Measurements from ENCODE around the gene HSPA12B.
"Not testable (repeated sequence)": the region's sequence is repeated elsewhere in the genome, so short reads cannot be mapped to it uniquely, and the experiment has no call there.

Gene HSPA12B

DNA sequence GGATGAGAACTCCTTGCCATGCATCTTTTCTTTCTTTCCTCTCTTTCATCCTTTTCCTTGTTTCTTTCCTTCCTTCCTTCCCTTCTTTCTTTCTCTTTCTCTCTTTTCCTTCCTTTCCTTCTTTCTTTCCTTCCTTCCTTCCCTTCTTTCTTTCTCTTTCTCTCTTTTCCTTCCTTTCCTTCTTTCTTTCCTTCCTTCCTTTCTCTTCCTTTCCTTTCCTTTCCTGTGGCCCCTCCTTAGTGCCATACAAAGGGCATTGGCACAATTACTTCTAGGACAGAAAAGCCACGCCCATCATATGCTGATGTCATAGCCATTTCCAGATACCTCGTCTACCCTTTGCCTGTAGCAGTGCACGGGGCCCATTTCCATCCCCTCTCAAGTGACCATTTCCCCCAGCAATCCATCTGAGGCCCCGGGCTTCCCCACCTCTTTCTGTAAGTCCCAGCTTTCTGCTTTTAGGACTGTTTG, 56.2 kb downstream of the HSPA12B start:
- DNase-seq, result no peak

DNA sequence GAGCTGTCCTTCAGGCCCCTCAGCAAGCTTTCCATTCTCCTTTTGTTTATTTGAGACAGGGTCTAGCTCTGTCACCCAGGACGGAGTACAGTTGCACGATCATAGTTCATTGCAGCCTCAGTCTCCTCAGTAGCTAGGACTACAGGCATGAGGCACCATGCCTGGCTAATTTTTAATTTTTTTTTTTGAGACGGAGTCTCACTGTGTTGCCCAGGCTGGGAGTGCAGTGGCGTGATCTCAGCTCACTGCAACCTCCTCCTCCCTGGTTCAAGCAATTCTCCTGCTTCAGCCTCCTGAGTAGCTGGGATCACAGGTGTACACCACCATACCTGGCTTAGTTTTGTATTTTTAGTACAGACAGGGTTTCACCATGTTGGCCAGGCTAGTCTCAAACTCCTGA, 56.7 kb downstream of the HSPA12B start:
- DNase-seq, result not testable (repeated sequence)

DNA sequence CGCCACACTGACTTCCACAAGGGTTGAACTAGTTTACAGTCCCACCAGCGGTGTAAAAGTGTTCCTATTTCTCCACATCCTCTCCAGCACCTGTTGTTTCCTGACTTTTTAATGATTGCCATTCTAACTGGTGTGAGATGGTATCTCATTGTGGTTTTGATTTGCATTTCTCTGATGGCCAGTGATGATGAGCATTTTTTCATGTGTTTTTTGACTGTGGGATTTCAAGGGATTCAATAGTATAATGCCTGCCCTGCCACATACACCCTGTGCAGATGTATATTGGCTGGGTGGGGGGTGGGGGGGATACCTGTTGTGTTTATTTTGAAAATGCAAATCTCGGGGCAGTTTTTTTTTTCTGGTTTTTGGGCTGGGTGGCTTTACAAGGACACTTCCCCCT, 61.7 kb downstream of the HSPA12B start:
- not testable (repeated sequence) for DNase-seq

DNA sequence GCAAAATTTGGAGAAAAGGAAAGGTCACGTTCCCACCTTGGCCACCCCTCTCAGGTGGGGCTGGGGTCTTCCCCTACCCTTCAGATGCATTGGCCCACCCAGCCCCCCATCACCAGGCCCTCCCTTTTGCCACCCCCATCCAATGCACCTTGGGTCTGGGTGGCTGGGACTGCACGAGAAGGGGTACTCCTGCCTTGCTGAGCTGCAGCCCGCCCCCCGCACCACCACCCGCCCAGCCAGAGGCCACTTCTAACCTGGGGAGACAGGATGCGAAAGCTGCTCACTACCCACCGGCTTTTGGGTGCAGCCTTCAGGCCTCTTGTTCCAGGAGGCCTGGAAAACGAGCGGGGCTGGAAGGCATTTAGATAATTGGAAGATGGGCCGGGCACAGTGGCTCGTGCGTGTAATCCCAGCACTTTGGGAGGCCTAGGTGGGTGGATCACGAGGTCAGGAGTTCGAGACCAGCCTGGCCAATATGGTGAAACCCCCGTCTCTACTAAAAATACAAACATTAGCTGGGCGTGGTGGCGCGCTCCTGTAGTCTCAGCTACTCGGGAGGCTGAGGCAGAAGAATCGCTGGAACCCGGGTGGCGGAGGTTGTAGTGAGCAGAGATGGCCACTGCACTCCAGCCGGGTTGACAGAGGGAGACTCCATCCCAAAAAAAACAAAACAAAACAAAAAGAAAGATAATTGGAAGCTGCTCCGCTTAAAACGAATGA, 62.4 kb downstream of the HSPA12B start:
- DNase-seq, result no peak

DNA sequence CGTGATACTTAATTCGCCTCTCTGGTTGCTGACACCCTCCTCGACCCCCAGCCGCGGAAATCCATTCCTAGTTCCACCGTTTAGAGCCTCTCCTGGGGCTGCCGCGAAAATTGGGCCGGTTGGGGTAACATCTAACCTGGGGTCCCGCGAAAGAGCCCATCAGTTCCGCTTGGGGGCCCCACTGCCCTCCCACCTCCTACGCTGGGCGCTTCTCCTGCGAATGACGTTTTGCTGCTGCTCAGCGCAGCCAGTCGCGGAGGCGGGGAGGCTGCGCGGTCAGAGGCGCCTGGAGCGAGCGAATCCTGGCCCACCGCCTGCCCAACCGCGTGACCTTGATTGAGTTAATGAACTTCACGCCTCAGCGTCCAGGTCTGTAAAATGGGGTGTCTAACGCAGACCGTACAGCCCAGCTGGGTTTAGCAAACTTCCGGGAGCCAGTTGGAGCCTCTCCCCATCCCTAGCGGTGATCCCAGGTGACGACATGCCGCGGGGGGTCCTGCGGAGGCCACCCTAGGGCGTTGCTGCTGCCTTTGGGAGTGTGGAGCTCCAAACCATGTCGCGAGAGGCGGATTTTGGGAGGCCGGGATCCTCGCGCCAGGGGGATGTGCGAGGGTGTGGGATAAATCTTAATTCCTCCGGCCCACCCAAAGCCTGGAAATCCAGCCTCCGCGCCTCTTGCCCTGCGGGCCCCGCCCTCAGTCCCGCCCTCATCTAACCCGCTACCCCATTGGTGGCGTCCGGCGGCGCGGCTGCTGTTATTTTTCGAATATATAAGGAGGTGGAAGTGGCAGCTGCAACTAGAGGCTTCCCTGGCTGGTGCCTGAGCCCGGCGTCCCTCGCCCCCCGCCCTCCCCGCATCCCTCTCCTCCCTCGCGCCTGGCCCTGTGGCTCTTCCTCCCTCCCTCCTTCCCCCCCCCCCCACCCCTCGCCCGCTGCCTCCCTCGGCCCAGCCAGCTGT, 63.3 kb downstream of the HSPA12B start, which contains the start of gene CDC25B:
CDC25B (plus strand) TSS at position 800 of the 958 bp plus-strand sequence. CDS start 222 bp downstream, outside the sequence.
- peak in 1 of 2 experiments; percentile 58 for DNase-seq

DNA sequence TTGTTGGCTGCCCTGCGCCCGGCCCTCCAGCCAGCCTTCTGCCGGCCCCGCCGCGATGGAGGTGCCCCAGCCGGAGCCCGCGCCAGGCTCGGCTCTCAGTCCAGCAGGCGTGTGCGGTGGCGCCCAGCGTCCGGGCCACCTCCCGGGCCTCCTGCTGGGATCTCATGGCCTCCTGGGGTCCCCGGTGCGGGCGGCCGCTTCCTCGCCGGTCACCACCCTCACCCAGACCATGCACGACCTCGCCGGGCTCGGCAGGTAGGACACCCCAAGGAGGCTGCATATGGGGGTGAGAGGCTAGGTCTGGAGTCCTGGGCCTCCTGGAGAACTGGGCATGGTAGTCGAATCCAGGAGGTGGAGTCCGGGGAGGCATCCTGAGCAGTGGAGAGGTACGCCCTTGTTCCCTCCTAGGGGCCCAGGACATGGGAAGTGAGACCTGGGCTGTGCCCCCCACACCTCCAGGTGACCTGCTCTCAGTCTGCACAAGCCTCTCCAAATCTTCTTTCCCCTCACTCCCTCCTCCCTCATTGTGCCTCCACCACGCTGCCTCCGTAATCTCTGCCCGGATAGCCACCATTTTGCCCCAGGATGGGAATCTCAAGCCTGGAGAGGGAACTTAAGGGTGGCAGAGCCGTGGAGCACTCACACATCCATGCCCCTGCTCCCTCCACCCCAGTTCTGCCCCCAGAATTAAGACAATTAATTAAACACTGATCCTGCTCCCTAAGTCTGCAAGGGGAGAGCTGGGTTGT, 64.2 kb downstream of the HSPA12B start:
- no peak for DNase-seq

DNA sequence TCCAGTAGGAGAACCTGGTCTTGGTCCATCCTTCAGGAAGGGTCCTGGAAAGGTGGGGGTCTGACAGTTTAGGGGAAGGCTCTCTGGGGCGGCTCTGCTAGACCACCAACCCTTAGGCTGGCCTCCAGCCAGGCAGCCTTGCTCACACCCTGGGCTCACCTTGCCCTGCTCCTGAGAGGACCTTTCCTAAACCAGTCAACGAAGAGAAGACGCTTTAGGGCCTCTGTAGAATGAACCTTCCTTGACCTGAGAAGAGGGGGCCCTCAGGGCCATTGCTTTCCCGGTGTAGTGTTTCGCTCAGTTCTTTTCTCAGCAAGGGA, 64.7 kb downstream of the HSPA12B start:
- DNase-seq, result no peak

DNA sequence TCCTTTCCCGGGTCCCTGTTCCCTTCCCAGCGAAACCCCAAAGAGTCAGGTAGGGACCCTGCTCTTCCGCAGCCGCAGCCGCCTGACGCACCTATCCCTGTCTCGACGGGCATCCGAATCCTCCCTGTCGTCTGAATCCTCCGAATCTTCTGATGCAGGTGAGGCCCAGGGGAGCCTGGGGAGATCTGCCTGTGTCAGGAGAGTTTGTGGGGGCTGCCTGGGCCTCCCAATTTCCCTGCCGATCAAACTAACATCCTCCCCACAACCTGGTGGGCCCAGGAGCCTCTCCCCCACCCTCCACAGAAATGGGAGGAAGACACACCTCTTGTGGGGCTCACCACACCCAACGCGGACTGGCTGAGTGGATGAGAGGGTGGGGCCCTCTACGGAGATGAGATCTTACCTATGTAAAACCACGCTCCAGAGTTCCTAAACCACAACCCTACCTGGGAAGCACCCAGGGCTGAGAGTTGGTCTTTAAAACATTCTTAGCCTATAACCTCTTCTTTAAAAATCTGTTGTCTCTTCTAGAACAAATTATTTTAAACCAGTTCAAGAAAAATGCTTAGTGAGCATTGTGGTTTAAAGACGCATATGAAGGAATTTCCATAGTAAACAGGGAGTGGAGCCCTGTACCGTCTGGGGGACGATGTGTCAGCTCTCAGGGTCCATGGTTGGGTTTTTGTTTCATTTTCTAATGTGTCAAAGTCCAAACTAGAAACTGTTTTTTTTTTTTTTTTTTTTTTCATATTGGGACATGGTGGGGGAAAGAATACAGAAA, 65.3 kb downstream of the HSPA12B start:
- DNase-seq, result no peak

DNA sequence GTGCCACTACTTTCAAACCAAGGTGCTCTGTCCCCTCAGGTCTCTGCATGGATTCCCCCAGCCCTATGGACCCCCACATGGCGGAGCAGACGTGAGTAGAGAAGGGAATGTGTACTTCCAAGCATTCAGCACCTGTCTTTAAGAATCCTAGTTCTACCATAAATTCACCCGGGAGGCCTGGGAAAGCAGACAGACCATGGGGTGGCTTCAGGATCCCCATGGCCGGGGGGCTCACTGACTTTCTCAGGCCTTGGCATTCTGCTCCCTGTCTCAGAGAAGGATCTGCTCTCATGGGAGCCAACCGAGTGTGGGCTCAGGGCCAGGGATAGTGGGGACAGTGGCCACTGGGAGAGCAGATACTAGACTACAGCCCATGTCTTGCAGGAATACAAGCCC, 65.9 kb downstream of the HSPA12B start:
- DNase-seq, result no peak

DNA sequence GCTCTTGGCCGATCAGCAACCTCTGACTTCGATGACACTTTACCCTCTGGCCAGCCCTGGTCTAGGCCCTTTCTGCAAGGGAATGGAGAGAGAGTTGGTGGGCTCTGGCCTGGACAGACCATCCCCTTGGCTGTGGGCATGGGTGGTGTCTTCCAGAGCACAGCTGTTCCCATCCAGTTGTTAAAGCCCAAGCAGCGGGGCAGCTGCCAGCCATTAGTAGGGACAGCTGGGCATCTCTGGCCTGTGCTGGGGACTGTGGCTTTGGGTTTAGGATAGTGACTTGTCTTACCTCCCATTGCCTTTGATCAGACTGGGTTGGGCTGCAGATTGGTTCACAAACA, 66.4 kb downstream of the HSPA12B start:
- DNase-seq, result no peak

DNA sequence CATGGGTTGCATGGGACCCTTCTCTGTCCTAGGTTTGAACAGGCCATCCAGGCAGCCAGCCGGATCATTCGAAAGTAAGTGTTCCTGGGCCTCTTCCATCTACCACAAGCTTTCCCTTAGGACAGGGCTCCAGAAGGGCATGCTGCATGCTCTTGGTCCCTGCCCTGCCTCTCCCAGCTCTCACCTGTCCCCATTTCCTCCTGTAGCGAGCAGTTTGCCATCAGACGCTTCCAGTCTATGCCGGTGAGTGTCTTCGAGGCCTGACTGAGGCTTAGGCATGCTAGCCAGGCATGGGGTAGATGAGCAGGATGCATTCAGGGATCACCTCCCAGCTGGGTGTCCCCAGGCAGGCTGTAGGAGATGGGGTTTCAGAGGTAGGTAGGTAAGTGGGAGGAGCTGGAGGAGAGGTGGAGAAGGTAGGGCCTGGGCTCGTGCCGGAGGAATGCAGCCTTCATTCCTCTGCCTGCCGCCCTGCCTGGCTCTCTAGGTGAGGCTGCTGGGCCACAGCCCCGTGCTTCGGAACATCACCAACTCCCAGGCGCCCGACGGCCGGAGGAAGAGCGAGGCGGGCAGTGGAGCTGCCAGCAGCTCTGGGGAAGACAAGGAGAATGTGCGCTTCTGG, 67.9 kb downstream of the HSPA12B start:
- no peak for DNase-seq

DNA sequence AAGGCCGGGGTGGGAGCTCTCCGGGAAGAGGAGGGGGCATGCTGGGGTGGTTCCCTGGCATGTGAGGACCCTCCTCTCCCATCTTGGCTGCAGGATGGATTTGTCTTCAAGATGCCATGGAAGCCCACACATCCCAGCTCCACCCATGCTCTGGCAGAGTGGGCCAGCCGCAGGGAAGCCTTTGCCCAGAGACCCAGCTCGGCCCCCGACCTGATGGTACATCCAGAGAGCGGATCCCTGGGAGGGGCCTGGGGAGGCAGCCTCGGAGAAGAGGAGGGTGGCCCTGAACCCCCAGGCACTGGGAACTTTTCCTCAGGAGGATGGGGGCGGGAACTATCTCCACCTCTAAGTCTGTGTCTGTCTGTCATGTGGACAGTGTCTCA, 68.4 kb downstream of the HSPA12B start:
- no peak for DNase-seq

DNA sequence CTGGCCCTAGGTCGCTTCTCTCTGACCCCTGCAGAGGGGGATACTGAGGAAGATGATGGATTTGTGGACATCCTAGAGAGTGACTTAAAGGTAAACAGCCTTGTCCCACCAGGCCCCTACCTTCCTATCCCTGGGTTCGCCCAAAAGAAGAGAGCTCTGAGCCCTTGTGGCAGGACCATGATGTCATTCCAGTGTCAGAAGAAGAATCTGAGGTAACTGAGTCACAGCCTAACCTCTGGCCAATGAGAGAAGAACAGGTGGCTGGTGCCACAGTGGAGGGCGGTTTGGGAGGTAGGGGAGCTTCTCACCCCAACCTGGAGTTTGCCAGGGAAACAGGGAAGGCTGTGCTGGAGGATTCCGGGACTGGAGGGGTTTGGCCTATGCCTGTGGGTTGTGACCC, 68.8 kb downstream of the HSPA12B start:
- DNase-seq, result no peak

DNA sequence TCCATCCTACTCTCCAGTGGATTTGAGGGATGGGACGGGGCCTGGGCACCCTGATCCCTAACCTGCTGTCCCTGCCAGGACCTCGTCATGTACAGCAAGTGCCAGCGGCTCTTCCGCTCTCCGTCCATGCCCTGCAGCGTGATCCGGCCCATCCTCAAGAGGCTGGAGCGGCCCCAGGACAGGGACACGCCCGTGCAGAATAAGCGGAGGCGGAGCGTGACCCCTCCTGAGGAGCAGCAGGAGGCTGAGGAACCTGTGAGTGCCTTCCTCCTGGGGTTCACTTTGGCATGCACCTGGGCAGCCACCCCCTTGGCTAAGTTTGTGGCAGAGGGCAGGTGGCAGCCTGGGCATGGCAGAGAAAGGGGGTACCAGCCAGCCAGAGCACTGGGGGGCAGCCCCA, 69.4 kb downstream of the HSPA12B start:
- no peak for DNase-seq

All from cerebellar nuclear complex (tissue), 1 donor.